HepG2 (cell line): Measurements from ENCODE around the gene RGP1. TPM values are rescaled to one million over a fixed set of nuclear protein-coding genes. Genes with fewer than 3 reads are reported as not detected.

ENCODE experiments used
- FLYWCH1 ChIP-seq: sonication (generic); formaldehyde crosslinking; IDR thresholded peaks from 2 replicates; pipeline ENCODE4 v1.8.1; 2023; ENCODE audit warnings: mild to moderate bottlenecking, missing genetic modification reagents
- HNRNPL ChIP-seq: fragments of 200-400 bp; formaldehyde crosslinking; IDR thresholded peaks from 2 replicates; pipeline ENCODE4 v1.6.1; 2017; ENCODE audit warnings: mild to moderate bottlenecking, low read depth, low read length
- ISX ChIP-seq: sonication (generic); formaldehyde crosslinking; conservative IDR thresholded peaks from 2 replicates; pipeline ENCODE4 v1.5.0; 2020; ENCODE audit warnings: missing genetic modification reagents
- KAT7 ChIP-seq: IDR thresholded peaks from 2 replicates; pipeline ENCODE4 v1.6.1; 2018; ENCODE audit warnings: borderline replicate concordance, missing compliant biosample characterization
- KLF9 ChIP-seq: IDR thresholded peaks from 2 replicates; pipeline ENCODE4 v1.6.1; 2016; ENCODE audit warnings: low read depth
- MEIS2 ChIP-seq: sonication (generic); formaldehyde crosslinking; IDR thresholded peaks from 2 replicates; pipeline ENCODE4 v1.9.0; 2021; ENCODE audit warnings: mild to moderate bottlenecking, missing genetic modification reagents
- MIER3 ChIP-seq: IDR thresholded peaks from 2 replicates; pipeline ENCODE4 v1.6.1; 2016; ENCODE audit warnings: missing compliant biosample characterization, borderline replicate concordance
- NONO ChIP-seq, 2 experiments: fragments of 450-650 bp in 1 of 2; sonication (generic) in 1 of 2; formaldehyde crosslinking in 1 of 2; IDR thresholded peaks in 1 of 2; conservative IDR thresholded peaks in 1 of 2; 2 replicates each; pipeline versions ENCODE4 v1.6.1 to v1.8.0; 2017 to 2022; ENCODE audit warnings: mild to moderate bottlenecking in 1 of 2, missing genetic modification reagents in 1 of 2, moderate library complexity in 1 of 2
- ONECUT2 ChIP-seq: sonication (generic); formaldehyde crosslinking; IDR thresholded peaks from 2 replicates; pipeline ENCODE4 v1.4.0; 2020; ENCODE audit warnings: missing genetic modification reagents
- PCBP2 ChIP-seq: fragments of 200-400 bp; formaldehyde crosslinking; optimal IDR thresholded peaks from 2 replicates; pipeline ENCODE3; 2018; ENCODE audit warnings: low read length, low read depth; ENCODE audit not compliant: poor library complexity, severe bottlenecking
- POLR2A ChIP-seq, 2 experiments: IDR thresholded peaks; 2 replicates each; pipeline ENCODE4 v1.6.1; 2011; ENCODE audit warnings: low read depth in 2 of 2, low read length in 2 of 2, mild to moderate bottlenecking in 1 of 2, moderate library complexity in 1 of 2; ENCODE audit not compliant: insufficient read depth in 1 of 2
- SP2 ChIP-seq: sonication (generic); formaldehyde crosslinking; IDR thresholded peaks from 2 replicates; pipeline ENCODE4 v1.5.1; 2020; ENCODE audit warnings: mild to moderate bottlenecking, missing genetic modification reagents
- STAT5B ChIP-seq: sonication (generic); formaldehyde crosslinking; IDR thresholded peaks from 2 replicates; pipeline ENCODE4 v1.4.0; 2020; ENCODE audit warnings: missing genetic modification reagents
- TBL1XR1 ChIP-seq: fragments of 150-350 bp; IDR thresholded peaks from 2 replicates; pipeline ENCODE4 v1.6.1; 2014; ENCODE audit warnings: borderline replicate concordance, low read length; ENCODE audit not compliant: partially characterized antibody
- TBX3 ChIP-seq: fragments of 450-650 bp; IDR thresholded peaks from 2 replicates; pipeline ENCODE4 v1.6.1; 2017; ENCODE audit warnings: antibody characterized with exemption, mild to moderate bottlenecking, inconsistent platforms, borderline replicate concordance
- TGIF2 ChIP-seq: IDR thresholded peaks from 2 replicates; pipeline ENCODE4 v1.6.1; 2016; ENCODE audit warnings: control low read depth, missing compliant biosample characterization
- ZKSCAN1 ChIP-seq: fragments of 150-350 bp; IDR thresholded peaks from 2 replicates; pipeline ENCODE4 v1.6.1; 2014; ENCODE audit warnings: low read length
- ZKSCAN5 ChIP-seq: sonication (generic); formaldehyde crosslinking; IDR thresholded peaks from 2 replicates; pipeline ENCODE4 v1.5.1; 2020; ENCODE audit warnings: mild to moderate bottlenecking, missing genetic modification reagents
- ZNF572 ChIP-seq: sonication (generic); formaldehyde crosslinking; IDR thresholded peaks from 2 replicates; pipeline ENCODE4 v1.5.1; 2020; ENCODE audit warnings: mild to moderate bottlenecking, missing genetic modification reagents
- ZNF607 ChIP-seq: sonication (generic); formaldehyde crosslinking; IDR thresholded peaks from 2 replicates; pipeline ENCODE4 v1.5.1; 2020; ENCODE audit warnings: missing genetic modification reagents, mild to moderate bottlenecking, borderline replicate concordance
- ZNF788 ChIP-seq: sonication (generic); formaldehyde crosslinking; IDR thresholded peaks from 2 replicates; pipeline ENCODE4 v1.5.0; 2020; ENCODE audit warnings: mild to moderate bottlenecking, missing genetic modification reagents, borderline replicate concordance
- polyA plus RNA-seq, 8 experiments: library from polyadenylated mRNA; depleted of rRNA in 3 of 8; stranded (reverse) in 7 of 8; unstranded in 1 of 8; fragments of >200 nt; fragmentation: Illumina TruSeq in 4 of 8; extraction: Trizol in 4 of 8; gene quantifications; 2 replicates each; pipeline versions ENCODE4 v1.2.1 to v1.2.3, GENCODE V29; 2011 to 2016; ENCODE audit warnings: low read depth in 4 of 8, missing spikeins in 1 of 8, mixed read lengths in 1 of 8; ENCODE audit not compliant: insufficient read depth in 1 of 8
- total RNA-seq, 5 experiments: library from RNA; depleted of rRNA; stranded (reverse); fragments of >200 nt; fragmentation: Illumina TruSeq; extraction: Trizol; gene quantifications; 2 replicates each; pipeline ENCODE4 v1.2.3, GENCODE V29; 2016; ENCODE audit warnings: low read depth in 1 of 5
- TF ChIP-seq, protein P1 (sequence below): sonication (generic); formaldehyde crosslinking; IDR thresholded peaks from 2 replicates; pipeline ENCODE4 v1.4.0; 2020; ENCODE audit warnings: missing genetic modification reagents, borderline replicate concordance
- TF ChIP-seq, protein P2 (sequence below), 2 experiments: sonication (generic) in 1 of 2; formaldehyde crosslinking in 1 of 2; IDR thresholded peaks; 2 replicates each; pipeline versions ENCODE4 v1.4.0 to v1.6.1; 2018 to 2020; ENCODE audit warnings: missing genetic modification reagents in 2 of 2, borderline replicate concordance in 1 of 2, low read depth in 1 of 2, mild to moderate bottlenecking in 1 of 2, missing biosample characterization in 1 of 2
- TF ChIP-seq, protein P3 (sequence below): IDR thresholded peaks from 2 replicates; pipeline ENCODE4 v1.6.1; 2018; ENCODE audit warnings: missing genetic modification reagents
- TF ChIP-seq, protein P4 (sequence below): sonication (generic); formaldehyde crosslinking; IDR thresholded peaks from 2 replicates; pipeline ENCODE4 v1.8.1; 2022; ENCODE audit warnings: mild to moderate bottlenecking, missing genetic modification reagents

The RGP1 gene
- total and polyA plus RNA-seq, 2 of the 13 experiments (the other 11 are each of a cell fraction or from before 2014, with no cell fraction given), result 12.7 to 21.0 TPM

DNA sequence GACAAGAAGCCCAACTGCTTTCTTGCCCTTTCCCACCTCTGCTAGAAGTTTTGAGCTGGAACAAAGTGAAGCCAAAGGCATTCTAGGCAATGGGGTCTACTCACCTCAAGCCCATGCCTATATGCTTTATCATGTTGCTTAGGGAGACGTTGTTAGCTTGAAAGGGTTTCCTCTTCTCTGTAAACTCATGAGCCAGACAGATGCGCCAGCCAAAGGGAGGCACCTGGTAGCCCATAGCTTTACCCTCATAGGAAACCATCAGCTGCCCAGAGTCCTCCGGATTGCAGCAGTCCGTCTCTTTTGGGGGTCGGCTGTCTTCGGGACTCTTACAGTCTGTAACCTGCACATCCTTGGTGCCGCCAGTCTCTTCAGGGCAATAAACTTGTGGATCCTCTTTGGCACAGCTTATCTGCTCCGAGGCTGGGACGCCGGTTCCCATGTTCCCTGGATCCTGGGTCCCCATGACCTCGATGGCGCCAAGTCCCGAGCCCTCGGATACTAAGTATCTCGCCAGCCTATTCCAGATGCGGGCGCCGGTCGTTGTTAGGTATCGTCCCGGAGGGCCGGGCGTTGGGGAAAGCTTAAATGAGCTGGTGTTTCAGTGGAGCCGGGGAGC is 737 bp upstream of the RGP1 start (continued):
- TF ChIP-seq, protein P1, sequence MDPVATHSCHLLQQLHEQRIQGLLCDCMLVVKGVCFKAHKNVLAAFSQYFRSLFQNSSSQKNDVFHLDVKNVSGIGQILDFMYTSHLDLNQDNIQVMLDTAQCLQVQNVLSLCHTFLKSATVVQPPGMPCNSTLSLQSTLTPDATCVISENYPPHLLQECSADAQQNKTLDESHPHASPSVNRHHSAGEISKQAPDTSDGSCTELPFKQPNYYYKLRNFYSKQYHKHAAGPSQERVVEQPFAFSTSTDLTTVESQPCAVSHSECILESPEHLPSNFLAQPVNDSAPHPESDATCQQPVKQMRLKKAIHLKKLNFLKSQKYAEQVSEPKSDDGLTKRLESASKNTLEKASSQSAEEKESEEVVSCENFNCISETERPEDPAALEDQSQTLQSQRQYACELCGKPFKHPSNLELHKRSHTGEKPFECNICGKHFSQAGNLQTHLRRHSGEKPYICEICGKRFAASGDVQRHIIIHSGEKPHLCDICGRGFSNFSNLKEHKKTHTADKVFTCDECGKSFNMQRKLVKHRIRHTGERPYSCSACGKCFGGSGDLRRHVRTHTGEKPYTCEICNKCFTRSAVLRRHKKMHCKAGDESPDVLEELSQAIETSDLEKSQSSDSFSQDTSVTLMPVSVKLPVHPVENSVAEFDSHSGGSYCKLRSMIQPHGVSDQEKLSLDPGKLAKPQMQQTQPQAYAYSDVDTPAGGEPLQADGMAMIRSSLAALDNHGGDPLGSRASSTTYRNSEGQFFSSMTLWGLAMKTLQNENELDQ, result no peak
- TF ChIP-seq KAT7 (no peak), ZKSCAN5 (CRISPR knock-in tag) (no peak), ZNF607 (CRISPR knock-in tag) (no peak), KLF9 (no peak), ONECUT2 (no peak), SP2 (no peak), POLR2A (IDR thresholded peaks at IDR 0.05; ENCODE audit: insufficient read depth in 1 of 2, low read depth in 2 of 2, low read length in 2 of 2) (no peak), FLYWCH1 (no peak), ISX (CRISPR knock-in tag) (peak; percentile 66; the same call in 1 of the 2 replicates), MEIS2 (CRISPR knock-in tag) (peak; percentile 52), TBL1XR1 (no peak), STAT5B (CRISPR knock-in tag) (no peak), PCBP2 (no peak), HNRNPL (no peak), ZKSCAN1 (no peak), TGIF2 (CRISPR knock-in tag) (no peak), ZNF788 (CRISPR knock-in tag) (no peak), NONO (IDR thresholded peaks at IDR 0.05) (no peak), NONO (CRISPR knock-in tag; conservative IDR thresholded peaks at IDR 0.05) (no peak), ZNF572 (CRISPR knock-in tag) (no peak), MIER3 (CRISPR knock-in tag) (no peak), TBX3 (no peak)
- TF ChIP-seq, protein P2, sequence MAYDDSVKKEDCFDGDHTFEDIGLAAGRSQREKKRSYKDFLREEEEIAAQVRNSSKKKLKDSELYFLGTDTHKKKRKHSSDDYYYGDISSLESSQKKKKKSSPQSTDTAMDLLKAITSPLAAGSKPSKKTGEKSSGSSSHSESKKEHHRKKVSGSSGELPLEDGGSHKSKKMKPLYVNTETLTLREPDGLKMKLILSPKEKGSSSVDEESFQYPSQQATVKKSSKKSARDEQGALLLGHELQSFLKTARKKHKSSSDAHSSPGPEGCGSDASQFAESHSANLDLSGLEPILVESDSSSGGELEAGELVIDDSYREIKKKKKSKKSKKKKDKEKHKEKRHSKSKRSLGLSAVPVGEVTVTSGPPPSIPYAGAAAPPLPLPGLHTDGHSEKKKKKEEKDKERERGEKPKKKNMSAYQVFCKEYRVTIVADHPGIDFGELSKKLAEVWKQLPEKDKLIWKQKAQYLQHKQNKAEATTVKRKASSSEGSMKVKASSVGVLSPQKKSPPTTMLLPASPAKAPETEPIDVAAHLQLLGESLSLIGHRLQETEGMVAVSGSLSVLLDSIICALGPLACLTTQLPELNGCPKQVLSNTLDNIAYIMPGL (CRISPR knock-in tag; IDR thresholded peaks at IDR 0.05; ENCODE audit: borderline replicate concordance in 1 of 2, low read depth in 1 of 2), result no peak
- TF ChIP-seq, protein P3, sequence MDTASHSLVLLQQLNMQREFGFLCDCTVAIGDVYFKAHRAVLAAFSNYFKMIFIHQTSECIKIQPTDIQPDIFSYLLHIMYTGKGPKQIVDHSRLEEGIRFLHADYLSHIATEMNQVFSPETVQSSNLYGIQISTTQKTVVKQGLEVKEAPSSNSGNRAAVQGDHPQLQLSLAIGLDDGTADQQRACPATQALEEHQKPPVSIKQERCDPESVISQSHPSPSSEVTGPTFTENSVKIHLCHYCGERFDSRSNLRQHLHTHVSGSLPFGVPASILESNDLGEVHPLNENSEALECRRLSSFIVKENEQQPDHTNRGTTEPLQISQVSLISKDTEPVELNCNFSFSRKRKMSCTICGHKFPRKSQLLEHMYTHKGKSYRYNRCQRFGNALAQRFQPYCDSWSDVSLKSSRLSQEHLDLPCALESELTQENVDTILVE (CRISPR knock-in tag), result no peak
- TF ChIP-seq, protein P4, sequence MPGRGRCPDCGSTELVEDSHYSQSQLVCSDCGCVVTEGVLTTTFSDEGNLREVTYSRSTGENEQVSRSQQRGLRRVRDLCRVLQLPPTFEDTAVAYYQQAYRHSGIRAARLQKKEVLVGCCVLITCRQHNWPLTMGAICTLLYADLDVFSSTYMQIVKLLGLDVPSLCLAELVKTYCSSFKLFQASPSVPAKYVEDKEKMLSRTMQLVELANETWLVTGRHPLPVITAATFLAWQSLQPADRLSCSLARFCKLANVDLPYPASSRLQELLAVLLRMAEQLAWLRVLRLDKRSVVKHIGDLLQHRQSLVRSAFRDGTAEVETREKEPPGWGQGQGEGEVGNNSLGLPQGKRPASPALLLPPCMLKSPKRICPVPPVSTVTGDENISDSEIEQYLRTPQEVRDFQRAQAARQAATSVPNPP (CRISPR knock-in tag), result no peak
